ENCODE measurements around the gene METRNL. TPM values are rescaled to one million over a fixed set of nuclear protein-coding genes. Genes with fewer than 3 reads are reported as not detected.
"Not testable (repeated sequence)": the region's sequence is repeated elsewhere in the genome, so short reads cannot be mapped to it uniquely, and the experiment has no call there.

Gene METRNL
- total and polyA plus RNA-seq, 5 donors from 2014 or later: 0.47 to 22.7 (median 0.84) TPM

DNA sequence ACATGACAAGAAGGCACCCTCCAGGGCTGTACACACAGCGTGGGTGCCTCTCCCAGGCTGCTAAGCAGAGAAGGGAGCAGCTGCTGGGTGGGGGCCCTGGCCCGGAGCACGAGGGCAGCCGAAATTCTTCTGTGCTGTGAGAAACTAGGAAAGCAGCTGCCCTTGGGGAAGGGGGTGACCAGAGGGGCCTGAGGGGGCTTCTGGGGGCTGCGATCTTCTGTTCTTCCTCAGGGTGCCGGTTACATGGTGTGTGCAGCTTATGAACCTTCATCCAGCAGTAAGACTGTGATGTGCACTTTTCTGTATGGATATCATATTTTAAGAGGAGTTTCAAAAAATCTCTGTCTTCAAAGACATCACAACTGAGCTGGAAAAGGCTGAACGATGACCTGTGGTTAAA is 43.2 kb upstream of the METRNL start:
- H3K36me3 Mint-ChIP-seq: peaks cover 35% of the 10 kb centered on the region
- ATAC-seq (ENCODE audit: low read depth in 2 of 2): no peak

DNA sequence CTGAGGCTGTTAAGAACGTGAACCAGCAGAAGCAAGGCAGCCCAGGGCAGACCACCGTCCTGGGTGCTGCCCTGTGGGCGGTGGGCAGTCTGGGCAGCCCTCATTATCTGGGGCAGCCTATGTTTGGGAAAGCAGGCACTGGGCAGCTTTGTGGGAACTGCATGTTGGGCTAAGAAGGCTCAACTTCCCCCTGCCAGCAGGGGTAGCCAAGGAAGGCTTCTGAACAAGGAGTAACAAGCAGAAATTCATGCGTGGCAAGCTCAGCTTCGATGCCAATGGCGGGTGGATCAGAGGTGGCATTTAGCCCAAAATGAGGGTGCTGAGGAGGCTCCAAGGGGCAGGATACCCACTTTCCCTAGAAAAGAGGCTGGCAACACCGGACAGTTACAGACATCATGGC is 42.7 kb upstream of the METRNL start:
- Histone ChIP-seq H3K4me3 (ENCODE audit: low read depth, low read length) (no peak overlapping the region), H3K27me3 (ENCODE audit: control insufficient read depth, insufficient read depth, low read length) (no peaks in the 10 kb centered on the region), H3K36me3 (ENCODE audit: control insufficient read depth, insufficient read depth, low read length) (peaks cover 35% of the 10 kb centered on the region), H3K27ac (ENCODE audit: insufficient read depth, low read length, poor library complexity, severe bottlenecking) (no peak overlapping the region), H3K9me3 (ENCODE audit: control insufficient read depth in 2 of 2, low read length in 2 of 2) (peaks cover 10 to 11% of the 10 kb centered on the region in 2 experiments), H3K4me1 (ENCODE audit: control insufficient read depth, insufficient read depth, low read length, poor library complexity, severe bottlenecking) (no peaks in the 10 kb centered on the region)
- ATAC-seq (ENCODE audit: low read depth in 2 of 2) (no peak), DNase-seq (no peak)
- H3K9me3 Mint-ChIP-seq: peaks cover 0 to 15% (median 2%) of the 10 kb centered on the region in 7 donors
- H3K27ac Mint-ChIP-seq: no peak overlapping the region
- H3K4me3 Mint-ChIP-seq: no peak overlapping the region
- peaks cover 0 to 8% (median 2%) of the 10 kb centered on the region in 4 donors for H3K4me1 Mint-ChIP-seq
- no peaks in the 10 kb centered on the region for H3K27me3 Mint-ChIP-seq
- H3K36me3 Mint-ChIP-seq: peaks cover 40% of the 10 kb centered on the region

More for the DNA sequence above, 43.2 kb upstream of the METRNL start:
- peaks cover 33% of the 10 kb centered on the region for H3K36me3 ChIP-seq (ENCODE audit: control insufficient read depth, insufficient read depth, low read length)
- Mint-ChIP-seq H3K27me3 (no peaks in the 10 kb centered on the region), H3K27ac (no peak overlapping the region), H3K9me3 (peaks cover 0 to 10% (median 1%) of the 10 kb centered on the region in 7 donors), H3K4me3 (no peak overlapping the region), H3K4me1 (peaks cover 0 to 8% (median under 1%) of the 10 kb centered on the region in 4 donors)
- H3K27me3 ChIP-seq (ENCODE audit: control insufficient read depth, insufficient read depth, low read length): no peaks in the 10 kb centered on the region
- DNase-seq: no peak
- no peak overlapping the region for H3K4me3 ChIP-seq (ENCODE audit: low read depth, low read length)
- no peak overlapping the region for H3K27ac ChIP-seq (ENCODE audit: insufficient read depth, low read length, poor library complexity, severe bottlenecking)
- peaks cover 5 to 6% of the 10 kb centered on the region in 2 experiments for H3K9me3 ChIP-seq (ENCODE audit: control insufficient read depth in 2 of 2, low read length in 2 of 2)
- H3K4me1 ChIP-seq (ENCODE audit: control insufficient read depth, insufficient read depth, low read length, poor library complexity, severe bottlenecking): no peaks in the 10 kb centered on the region

DNA sequence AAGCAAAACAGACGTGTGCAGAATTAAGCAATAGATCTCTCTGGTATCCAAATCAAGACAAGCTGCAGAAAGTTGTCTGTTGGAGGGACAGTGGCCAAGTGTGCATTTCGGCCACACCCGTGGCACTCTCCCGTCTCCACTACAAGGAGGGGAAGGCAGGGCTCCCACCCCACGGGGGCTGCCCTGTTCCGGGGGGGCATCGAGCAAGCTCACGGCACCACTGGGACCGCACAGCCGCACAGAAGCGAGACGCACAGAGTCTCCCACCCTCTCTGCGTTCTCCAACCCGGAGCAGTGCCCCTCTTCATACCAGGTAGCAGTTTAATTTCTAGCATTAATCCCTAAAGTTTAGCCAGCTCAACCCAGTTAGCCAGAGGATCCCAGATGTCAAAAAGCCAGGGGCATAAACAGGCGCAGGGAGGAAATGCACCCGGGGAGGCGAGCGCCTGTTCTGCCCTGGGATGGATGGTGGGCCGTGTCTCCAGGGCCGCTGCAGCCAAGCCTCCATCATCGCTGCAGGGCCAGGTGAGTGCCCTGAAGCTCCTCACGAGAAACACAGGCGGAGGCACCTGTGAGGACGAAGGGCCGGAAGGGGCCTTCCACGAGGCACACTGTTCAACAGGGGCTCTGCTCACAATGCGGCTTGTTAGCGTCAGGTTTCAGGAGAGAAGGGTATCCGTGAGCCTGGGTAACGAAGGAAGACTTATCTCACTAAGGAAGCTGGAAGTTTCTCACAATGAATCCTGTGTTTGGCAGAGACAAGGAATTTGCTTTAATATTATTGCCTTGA is 42.1 kb upstream of the METRNL start:
- H3K4me3 Mint-ChIP-seq: no peak overlapping the region
- Histone ChIP-seq H3K27me3 (ENCODE audit: control insufficient read depth, insufficient read depth, low read length) (no peaks in the 10 kb centered on the region), H3K36me3 (ENCODE audit: control insufficient read depth, insufficient read depth, low read length) (peaks cover 38% of the 10 kb centered on the region), H3K4me1 (ENCODE audit: control insufficient read depth, insufficient read depth, low read length, poor library complexity, severe bottlenecking) (no peaks in the 10 kb centered on the region), H3K4me3 (ENCODE audit: low read depth, low read length) (no peak overlapping the region), H3K27ac (ENCODE audit: insufficient read depth, low read length, poor library complexity, severe bottlenecking) (no peak overlapping the region), H3K9me3 (ENCODE audit: control insufficient read depth in 2 of 2, low read length in 2 of 2) (peaks cover 12 to 15% of the 10 kb centered on the region in 2 experiments)
- H3K36me3 Mint-ChIP-seq: peaks cover 45% of the 10 kb centered on the region
- ATAC-seq (ENCODE audit: low read depth in 2 of 2) (no peak), DNase-seq (no peak)
- peak overlapping the region in 1 of 3 donors; percentile 48 for H3K27ac Mint-ChIP-seq
- no peaks in the 10 kb centered on the region for H3K27me3 Mint-ChIP-seq
- H3K4me1 Mint-ChIP-seq: peaks cover 0 to 10% (median 4%) of the 10 kb centered on the region in 4 donors
- H3K9me3 Mint-ChIP-seq: peaks cover 0 to 16% (median 3%) of the 10 kb centered on the region in 7 donors

DNA sequence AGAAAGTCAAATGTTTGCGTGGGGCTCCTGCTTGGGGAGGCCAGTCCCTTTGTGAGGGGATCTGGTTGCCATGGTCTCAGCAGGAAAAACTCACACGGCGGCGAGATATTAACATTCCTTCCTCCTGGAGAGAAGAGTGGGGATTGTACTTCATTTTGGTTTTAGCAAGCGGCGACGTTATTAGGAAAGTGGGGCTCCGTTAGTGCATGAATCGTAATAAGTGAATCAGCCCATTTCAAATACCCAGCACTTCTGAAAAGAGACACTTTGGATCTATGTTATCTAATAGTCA is 41.6 kb upstream of the METRNL start:
- Mint-ChIP-seq H3K27me3 (no peaks in the 10 kb centered on the region), H3K4me1 (peaks cover 2 to 15% (median 8%) of the 10 kb centered on the region in 4 donors), H3K27ac (peak overlapping the region in 1 of 3 donors; percentile 48), H3K36me3 (peaks cover 47% of the 10 kb centered on the region), H3K4me3 (no peak overlapping the region), H3K9me3 (peaks cover 0 to 18% (median 3%) of the 10 kb centered on the region in 7 donors)
- Histone ChIP-seq H3K27ac (ENCODE audit: insufficient read depth, low read length, poor library complexity, severe bottlenecking) (no peak overlapping the region), H3K9me3 (ENCODE audit: control insufficient read depth in 2 of 2, low read length in 2 of 2) (peaks cover 14 to 15% of the 10 kb centered on the region in 2 experiments), H3K4me1 (ENCODE audit: control insufficient read depth, insufficient read depth, low read length, poor library complexity, severe bottlenecking) (no peaks in the 10 kb centered on the region), H3K4me3 (ENCODE audit: low read depth, low read length) (no peak overlapping the region), H3K27me3 (ENCODE audit: control insufficient read depth, insufficient read depth, low read length) (no peaks in the 10 kb centered on the region), H3K36me3 (ENCODE audit: control insufficient read depth, insufficient read depth, low read length) (peaks cover 35% of the 10 kb centered on the region)
- no peak for ATAC-seq (ENCODE audit: low read depth in 2 of 2)
- no peak for DNase-seq

DNA sequence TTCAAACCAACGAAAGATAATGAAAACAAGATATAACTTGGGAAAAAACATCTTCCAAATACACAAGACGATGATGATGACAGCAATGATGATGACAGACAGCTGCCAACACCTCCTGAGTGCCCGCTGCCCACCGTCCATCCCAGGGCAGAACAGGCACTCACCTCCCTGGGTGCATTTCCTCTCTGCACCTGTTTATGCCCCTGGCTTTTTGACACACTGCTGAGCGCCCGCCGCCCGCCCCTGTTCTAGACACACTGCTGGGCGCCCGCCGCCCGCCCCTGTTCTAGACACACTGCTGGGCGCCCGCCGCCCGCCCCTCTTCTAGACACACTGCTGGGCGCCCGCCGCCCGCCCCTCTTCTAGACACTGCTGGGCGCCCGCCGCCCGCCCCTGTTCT is 40.4 kb upstream of the METRNL start:
- DNase-seq; H3K27ac Mint-ChIP-seq; H3K27ac ChIP-seq (ENCODE audit: insufficient read depth, low read length, poor library complexity, severe bottlenecking); H3K4me3 ChIP-seq (ENCODE audit: low read depth, low read length); H3K4me3 Mint-ChIP-seq; H3K27me3 ChIP-seq (ENCODE audit: control insufficient read depth, insufficient read depth, low read length); ATAC-seq (ENCODE audit: low read depth in 2 of 2); H3K27me3 Mint-ChIP-seq; H3K4me1 ChIP-seq (ENCODE audit: control insufficient read depth, insufficient read depth, low read length, poor library complexity, severe bottlenecking): not testable (repeated sequence)
- H3K4me1 Mint-ChIP-seq: peaks cover 14 to 27% (median 18%) of the 10 kb centered on the region in 4 donors
- peaks cover 0 to 18% (median 5%) of the 10 kb centered on the region in 7 donors for H3K9me3 Mint-ChIP-seq
- H3K9me3 ChIP-seq (ENCODE audit: control insufficient read depth in 2 of 2, low read length in 2 of 2): peaks cover 14 to 15% of the 10 kb centered on the region in 2 experiments
- peaks cover 51% of the 10 kb centered on the region for H3K36me3 Mint-ChIP-seq
- peaks cover 35% of the 10 kb centered on the region for H3K36me3 ChIP-seq (ENCODE audit: control insufficient read depth, insufficient read depth, low read length)

DNA sequence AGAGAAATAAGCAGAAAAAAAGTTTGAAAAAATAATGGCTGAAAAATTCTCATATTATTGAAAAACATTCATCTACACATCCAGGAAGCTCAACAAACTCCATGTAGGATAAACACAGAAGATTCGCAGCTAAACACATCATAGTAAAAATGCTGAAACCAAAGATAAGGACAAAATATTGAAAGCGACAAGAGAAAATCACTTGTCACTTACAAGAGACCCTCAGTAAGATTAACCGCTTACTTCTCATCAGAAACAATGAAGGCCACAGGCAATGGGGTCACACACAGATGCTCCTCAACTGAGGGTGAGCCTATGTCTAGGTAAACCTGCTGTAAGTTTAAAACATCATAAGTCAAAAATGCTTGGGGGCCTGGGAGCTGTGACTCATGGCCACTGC is 38.1 kb upstream of the METRNL start:
- H3K36me3 ChIP-seq (ENCODE audit: control insufficient read depth, insufficient read depth, low read length): peaks cover 30% of the 10 kb centered on the region
- peaks cover 0 to 18% (median 5%) of the 10 kb centered on the region in 7 donors for H3K9me3 Mint-ChIP-seq
- H3K36me3 Mint-ChIP-seq: peaks cover 46% of the 10 kb centered on the region

DNA sequence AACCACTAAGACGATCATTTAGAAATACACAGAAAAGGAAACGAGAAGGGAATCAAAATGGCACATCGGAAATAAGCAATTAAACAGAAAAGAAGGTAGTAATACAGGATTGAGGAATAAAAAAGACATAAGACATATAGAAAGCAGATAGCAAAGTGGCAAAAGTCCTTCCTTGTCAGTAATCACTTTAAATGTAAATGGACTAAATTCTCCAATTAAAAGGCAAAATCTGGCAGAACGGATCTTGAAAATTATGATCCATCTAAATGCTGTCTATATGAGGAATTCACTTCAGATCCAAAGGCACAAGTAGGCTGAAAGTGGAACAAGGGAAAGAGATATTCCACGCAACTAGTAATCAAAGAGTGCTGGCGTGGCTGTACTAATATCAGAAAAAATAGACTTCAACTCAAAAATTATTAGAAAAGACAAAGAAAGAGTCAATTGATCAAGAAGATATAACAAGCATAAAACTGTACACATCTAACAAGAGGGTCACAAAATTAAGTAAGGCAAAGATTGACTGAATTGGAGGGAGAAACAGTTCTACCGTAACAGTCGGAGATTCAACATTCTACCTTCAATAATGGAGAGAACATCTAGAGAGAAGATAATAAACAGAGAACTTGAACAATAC is 36.8 kb upstream of the METRNL start:
- Mint-ChIP-seq H3K9me3 (peaks cover 0 to 18% (median 6%) of the 10 kb centered on the region in 7 donors), H3K4me3 (peak overlapping the region in 1 of 4 donors; percentile 22), H3K27me3 (no peaks in the 10 kb centered on the region), H3K27ac (peak overlapping the region in 1 of 3 donors; percentile 12), H3K36me3 (peaks cover 43% of the 10 kb centered on the region), H3K4me1 (peaks cover 18 to 44% (median 32%) of the 10 kb centered on the region in 4 donors)
- H3K4me3 ChIP-seq (ENCODE audit: low read depth, low read length): no peak overlapping the region
- peaks cover 14 to 15% of the 10 kb centered on the region in 2 experiments for H3K9me3 ChIP-seq (ENCODE audit: control insufficient read depth in 2 of 2, low read length in 2 of 2)
- no peaks in the 10 kb centered on the region for H3K27me3 ChIP-seq (ENCODE audit: control insufficient read depth, insufficient read depth, low read length)
- no peak overlapping the region for H3K27ac ChIP-seq (ENCODE audit: insufficient read depth, low read length, poor library complexity, severe bottlenecking)
- ATAC-seq (ENCODE audit: low read depth in 2 of 2) (no peak), DNase-seq (no peak)
- peaks cover 22% of the 10 kb centered on the region for H3K36me3 ChIP-seq (ENCODE audit: control insufficient read depth, insufficient read depth, low read length)
- peaks cover 26% of the 10 kb centered on the region for H3K4me1 ChIP-seq (ENCODE audit: control insufficient read depth, insufficient read depth, low read length, poor library complexity, severe bottlenecking)

More for the DNA sequence above, 38.1 kb upstream of the METRNL start:
- H3K4me1 Mint-ChIP-seq: peaks cover 16 to 38% (median 32%) of the 10 kb centered on the region in 4 donors
- ATAC-seq (ENCODE audit: low read depth in 2 of 2) (no peak), DNase-seq (no peak)
- H3K4me1 ChIP-seq (ENCODE audit: control insufficient read depth, insufficient read depth, low read length, poor library complexity, severe bottlenecking): peaks cover 24% of the 10 kb centered on the region
- peak overlapping the region in 1 of 4 donors; percentile 44 for H3K4me3 Mint-ChIP-seq
- no peak overlapping the region for H3K27ac ChIP-seq (ENCODE audit: insufficient read depth, low read length, poor library complexity, severe bottlenecking)
- H3K27ac Mint-ChIP-seq: no peak overlapping the region
- peaks cover 14 to 15% of the 10 kb centered on the region in 2 experiments for H3K9me3 ChIP-seq (ENCODE audit: control insufficient read depth in 2 of 2, low read length in 2 of 2)
- no peak overlapping the region for H3K4me3 ChIP-seq (ENCODE audit: low read depth, low read length)
- H3K27me3 Mint-ChIP-seq: no peaks in the 10 kb centered on the region
- H3K27me3 ChIP-seq (ENCODE audit: control insufficient read depth, insufficient read depth, low read length): no peaks in the 10 kb centered on the region
